Stimulated activated CD4-positive, alpha-beta T cell treated with anti-CD3 and anti-CD28 coated beads, TNF-alpha, amount 100 ng/mL, for 1 hour (primary cell): ENCODE data around the gene SLC4A11.

Experiments used
- DNase-seq, 3 donors: peaks; one replicate each; pipeline ENCODE4 v3.0.0-alpha.2; 2020; ENCODE audit warnings: low read depth in 3 of 3, low spot score in 1 of 3

Gene SLC4A11

DNA sequence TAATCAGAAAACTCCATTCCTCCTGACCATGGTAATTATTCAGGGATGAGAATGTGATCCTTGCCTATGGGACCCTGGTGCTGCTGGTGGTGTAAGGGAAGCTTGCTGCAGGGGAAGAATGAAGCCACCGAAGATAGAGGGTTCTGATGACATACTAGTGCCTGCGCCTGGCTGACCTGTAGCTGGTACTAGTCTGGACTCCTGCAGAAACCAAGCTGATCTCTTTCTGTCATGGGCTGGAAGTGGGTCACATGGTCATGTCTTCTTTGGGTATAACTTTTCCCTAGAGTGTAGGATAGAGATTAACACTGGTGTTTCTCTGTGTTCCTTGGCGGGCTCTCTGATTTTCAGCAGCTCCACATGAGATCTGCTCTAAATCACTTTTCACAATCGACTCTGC, 8.6 kb upstream of the SLC4A11 start:
- DNase-seq = no peak

GRCh38 chr20:3246682-3247081, 7.7 kb upstream of the SLC4A11 start:
- no peak for DNase-seq

DNA sequence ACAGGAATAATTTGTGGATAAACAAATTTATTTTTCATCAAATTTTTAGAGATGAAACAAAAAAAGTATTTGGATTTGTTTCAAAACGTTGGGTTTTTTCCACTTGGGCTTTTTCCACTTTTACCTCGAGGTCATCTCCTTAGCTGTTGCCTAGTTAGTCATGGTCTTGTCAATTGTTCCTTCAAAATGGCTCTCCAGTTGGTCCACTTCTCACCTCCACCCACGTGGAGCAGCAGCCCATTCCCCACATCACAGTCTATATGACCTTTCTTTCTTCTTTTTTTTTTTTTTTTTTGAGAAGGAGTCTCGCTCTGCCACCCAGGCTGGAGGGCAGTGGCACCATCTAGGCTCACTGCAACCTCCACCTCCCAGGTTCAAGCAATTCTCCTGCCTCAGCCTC, 6.7 kb upstream of the SLC4A11 start:
- no peak for DNase-seq

- no peak for DNase-seq
Measured at GRCh38 chr20:3245156-3245555, 6.2 kb upstream of the SLC4A11 start.

- no peak for DNase-seq
Measured at GRCh38 chr20:3244613-3245012, 5.6 kb upstream of the SLC4A11 start.

- DNase-seq = no peak
Measured at GRCh38 chr20:3243718-3244358, 4.8 kb upstream of the SLC4A11 start.

GRCh38 chr20:3242172-3242692, 3.2 kb upstream of the SLC4A11 start:
- no peak for DNase-seq

DNA sequence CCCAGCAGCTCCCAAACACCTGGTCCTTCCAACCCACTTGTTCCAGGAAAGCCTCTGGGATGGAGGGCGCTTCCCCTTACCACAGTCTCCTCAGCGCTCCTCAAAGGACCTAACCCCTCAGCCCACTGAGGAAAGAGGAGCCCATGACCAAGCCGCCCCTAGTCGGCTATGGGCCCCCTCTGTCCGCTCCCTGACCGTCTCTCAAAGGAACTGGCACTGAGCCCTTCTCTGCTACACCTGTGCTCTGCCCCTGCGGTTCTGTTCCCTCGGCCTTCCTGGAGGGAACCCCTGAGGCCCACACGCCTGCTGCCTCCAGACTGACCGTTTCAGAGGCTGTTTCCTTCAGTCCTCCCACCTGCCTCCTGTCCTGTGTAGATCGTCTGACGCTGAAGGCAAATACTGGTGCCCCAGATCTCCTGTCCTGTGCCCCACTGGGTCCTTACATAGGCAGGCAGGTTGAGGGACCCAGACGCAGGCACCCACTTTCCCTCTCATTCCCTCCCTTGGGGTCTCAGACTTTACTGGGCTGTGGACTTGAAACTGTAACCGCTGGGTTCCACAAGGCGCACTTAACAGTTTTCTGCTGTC, 1.9 kb upstream of the SLC4A11 start:
- no peak for DNase-seq

- no peak for DNase-seq
Measured at GRCh38 chr20:3239867-3240775, 1.1 kb upstream of the SLC4A11 start.

GRCh38 chr20:3238616-3239025, 369 bp downstream of the SLC4A11 start:
- peak in 1 of 3 donors; percentile 27 for DNase-seq

DNA sequence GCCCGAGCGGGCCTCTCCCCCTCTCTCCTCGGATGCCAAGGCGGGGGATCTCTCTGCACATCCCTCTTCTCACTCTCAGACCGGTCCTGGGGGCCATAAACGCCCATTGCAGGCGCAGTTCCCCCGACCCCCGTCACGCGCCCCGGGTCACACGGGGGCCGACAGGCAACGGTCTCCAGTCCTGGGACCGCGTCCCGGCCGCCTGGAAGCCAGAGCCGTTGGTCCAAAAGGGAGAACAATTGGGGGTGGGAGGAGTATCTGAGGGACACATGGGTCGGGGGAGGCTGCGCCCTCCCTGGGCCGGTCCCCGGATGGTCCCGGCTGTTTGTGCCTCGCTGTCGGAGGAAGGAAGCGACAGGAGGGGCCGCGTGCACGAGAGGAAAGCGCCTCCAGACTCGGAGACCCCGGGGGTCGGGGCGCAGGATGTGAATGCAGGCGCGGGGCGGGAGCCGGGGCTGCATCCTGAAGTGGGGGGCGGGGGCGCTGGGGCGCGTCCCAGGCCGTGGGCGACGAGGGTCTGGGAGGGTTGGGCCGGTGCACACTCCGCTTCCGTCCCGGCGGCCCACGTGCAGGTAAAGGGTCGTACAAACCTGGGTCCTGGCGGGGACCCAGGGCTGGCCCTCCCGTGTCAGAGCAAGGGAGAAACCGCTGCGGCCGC, 903 bp downstream of the SLC4A11 start:
- no peak for DNase-seq

GRCh38 chr20:3237011-3237957, 1.7 kb downstream of the SLC4A11 start:
- DNase-seq = no peak

DNA sequence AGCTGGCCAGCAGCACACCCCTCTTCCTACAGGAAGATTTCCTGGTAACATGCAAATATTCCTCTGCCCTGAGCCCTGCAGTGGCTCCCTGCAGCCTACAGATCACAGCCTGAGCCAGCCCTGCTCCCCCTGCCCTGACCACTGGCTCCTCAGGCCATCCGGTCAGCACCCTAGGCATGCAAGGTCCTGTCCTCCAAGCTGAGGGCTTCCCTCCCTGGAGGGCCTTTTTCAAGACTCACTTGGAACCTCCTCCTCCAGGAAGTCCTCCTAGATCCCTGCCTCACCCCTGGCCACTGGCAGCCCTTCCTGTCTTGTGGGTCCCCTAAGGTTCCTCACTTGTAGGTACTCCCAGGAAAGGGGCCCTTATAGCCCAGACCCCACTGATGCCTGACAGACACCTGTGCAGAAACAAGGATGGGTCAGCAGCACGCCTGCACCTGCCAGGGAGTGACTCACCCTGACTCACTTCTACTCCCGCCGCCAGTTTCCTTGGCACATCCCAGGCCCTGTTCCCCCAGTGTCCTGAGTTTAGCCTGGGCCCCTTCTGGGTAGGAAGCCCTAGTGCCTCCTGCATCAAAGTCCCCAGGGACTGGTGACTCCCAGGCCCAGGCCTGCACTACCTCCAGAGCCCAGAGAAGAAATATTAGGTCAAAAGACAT, 3.2 kb downstream of the SLC4A11 start:
- DNase-seq = no peak

DNA sequence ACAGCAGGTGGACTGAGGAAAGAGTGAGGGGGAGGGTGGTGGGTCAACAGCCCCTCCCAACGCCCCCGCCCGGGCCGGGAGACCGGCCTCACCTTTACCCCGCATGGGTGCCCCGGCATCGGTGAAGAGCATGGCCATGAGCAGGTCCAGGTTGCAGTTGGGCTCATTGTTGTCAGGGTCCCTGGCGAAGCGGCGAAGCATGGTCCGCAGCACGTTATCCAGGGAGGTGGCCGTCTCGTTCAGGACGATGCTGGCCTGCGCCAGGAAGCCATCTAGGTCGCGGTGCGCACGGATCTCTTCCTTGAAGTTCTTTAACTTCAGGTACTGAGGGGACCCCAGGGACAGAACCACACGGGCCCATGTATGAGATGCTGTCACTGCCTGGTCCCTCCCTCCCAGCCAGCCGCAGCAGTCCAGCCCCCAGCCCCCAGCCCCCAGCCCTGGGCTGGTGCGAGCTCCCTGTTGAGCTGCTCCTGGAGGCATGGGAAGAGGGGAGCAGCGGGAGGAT, 4.9 kb downstream of the SLC4A11 start:
- no peak for DNase-seq

GRCh38 chr20:3233131-3233990, 5.6 kb downstream of the SLC4A11 start:
- DNase-seq = no peak

DNA sequence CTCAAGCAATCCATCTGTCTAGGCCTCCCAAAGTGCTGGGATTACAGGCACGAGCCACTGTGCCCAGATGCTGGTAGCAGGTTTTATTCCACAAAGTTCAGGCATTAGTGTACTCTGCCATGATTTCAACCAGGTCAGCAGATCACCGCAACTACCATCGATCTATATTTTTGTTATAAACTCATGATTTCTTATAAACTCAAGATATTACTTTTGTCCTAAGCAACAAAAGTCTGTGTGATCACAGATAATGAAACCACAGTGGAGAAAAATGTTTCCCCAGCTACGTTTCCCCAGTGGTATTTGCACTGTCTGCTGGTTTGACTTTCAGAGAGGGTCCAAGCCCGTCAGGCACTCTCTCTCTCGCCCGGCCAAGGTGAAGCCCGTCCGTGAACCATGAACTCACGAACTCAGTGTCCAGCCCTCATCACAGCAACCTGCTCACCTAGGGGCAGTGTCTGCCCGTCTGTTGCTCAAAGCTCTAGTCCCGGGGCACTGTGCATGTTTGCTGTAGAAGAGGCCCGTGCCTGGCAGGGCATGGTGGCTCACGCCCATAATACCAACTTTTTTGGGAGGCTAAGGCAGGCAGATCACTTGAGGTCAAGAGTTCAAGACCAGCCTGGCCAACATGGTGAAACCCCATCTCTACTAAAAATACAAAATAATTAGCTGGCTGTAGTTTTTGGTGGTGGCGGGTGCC, 7.0 kb downstream of the SLC4A11 start:
- no peak for DNase-seq

DNA sequence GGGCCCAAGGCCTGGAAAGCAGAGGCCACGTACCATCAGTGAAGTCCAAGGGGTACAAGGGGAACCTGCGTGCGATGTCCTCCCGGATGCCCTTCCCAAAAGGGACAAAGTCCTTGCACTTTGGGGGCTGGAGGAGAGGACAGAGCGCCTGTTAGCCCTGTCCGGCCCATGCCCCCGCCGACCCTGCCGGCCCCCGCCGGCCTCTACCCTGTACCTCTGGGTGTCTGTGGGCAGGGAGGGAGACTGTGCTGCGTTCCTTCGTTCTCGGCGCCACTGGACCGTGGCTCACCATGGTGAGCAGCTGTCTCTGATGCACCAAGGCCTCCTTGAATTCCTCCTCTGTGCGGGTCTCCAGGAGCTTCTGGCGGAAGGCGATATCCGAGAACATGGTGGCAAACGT, 7.9 kb downstream of the SLC4A11 start:
- DNase-seq = no peak

- DNase-seq = no peak
Measured at GRCh38 chr20:3229798-3230197, 9.2 kb downstream of the SLC4A11 start.
